GM18858 (cell line): ENCODE data around the gene NKAIN4.

ENCODE experiments used
- ATAC-seq: cut with Tn5 transposase; IDR thresholded peaks from one replicate; pipeline ENCODE4 v1.9.1; 2021; ENCODE audit not compliant: unreplicated experiment

Gene NKAIN4

GRCh38 chr20:63220696-63221399 is 33.4 kb downstream of the NKAIN4 start:
- ATAC-seq, result no peak

DNA sequence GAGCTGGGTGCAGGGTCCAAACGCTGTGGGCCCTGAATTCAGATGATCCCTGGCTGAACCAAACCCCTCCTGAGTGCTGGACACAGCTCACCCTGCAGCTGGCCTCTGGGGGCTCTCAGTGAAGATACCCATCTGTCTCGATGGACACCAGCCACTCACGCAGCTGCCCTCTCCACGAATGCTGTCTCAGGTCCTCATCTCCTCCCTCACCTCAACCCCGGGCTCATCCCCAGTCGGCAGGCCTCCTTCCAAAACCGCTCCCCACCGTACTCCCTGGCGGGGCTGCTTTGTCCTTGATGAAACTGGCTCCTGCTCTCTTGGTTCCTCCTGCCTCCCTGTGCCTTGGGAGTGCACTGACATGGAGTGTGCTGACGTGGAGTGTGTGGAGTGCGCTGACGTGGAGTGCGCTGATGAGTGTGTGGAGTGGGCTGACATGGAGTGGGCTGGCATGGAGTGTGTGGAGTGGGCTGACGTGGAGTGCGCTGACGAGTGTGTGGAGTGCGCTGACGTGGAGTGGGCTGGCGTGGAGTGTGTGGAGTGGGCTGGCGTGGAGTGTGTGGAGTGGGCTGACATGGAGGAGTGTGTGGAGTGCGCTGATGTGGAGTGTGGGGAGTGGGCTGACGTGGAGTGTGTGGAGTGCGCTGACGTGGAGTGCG is 34.3 kb downstream of the NKAIN4 start:
- no peak for ATAC-seq

- no peak for ATAC-seq
Measured at GRCh38 chr20:63219447-63219821, 34.8 kb downstream of the NKAIN4 start.

GRCh38 chr20:63218701-63219446 is 35.4 kb downstream of the NKAIN4 start:
- ATAC-seq, result no peak

DNA sequence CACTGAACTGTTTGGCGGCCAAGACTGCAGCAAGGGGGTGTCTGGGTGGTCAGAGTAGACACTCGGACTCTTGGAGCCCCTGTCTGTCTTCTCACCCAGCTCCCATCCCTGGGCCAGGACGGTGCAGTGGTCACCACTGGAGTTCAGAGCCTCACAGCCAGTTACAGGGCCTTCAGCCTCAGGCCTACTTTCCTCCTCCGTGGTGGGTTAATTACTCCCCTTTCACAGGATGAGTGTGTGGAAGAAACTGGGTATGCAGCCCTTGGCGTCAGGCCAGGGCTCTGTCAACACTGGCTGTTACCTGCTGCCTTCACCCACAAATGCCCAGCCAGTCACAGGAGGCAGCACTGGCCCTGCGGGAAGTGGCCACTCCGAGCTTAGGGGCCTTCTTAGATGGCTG is 36.6 kb downstream of the NKAIN4 start:
- no peak for ATAC-seq

DNA sequence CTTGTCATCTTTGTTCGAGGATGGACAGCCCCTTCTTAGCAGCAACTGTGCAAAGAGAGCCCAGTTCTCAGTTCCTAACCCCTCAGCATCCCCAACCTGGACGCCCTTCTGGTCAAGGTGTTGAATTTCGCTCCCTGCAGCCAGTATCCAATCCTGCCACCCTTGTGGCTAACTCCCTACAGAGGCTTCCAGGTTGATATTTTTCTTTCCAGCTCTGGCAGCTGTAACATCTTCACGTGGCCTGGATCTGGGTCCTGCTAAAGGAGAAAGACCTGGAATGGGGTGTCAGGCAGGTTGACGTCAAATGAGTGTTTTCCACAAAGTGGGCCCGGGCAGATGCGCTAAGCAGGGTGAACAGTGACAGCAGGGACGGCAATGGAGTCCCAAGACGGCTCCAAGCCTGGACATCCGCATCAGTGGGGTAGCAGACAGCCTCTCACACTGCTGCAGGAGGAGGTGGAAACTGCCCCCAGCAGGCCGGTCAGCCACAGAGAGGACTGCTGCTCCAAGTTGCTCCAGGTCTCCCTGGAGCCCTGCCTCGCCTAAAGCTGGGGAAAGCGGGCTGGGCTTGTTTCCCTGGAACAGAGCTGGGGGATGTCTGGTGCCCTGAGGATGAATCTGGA is 37.3 kb downstream of the NKAIN4 start:
- ATAC-seq, result no peak

DNA sequence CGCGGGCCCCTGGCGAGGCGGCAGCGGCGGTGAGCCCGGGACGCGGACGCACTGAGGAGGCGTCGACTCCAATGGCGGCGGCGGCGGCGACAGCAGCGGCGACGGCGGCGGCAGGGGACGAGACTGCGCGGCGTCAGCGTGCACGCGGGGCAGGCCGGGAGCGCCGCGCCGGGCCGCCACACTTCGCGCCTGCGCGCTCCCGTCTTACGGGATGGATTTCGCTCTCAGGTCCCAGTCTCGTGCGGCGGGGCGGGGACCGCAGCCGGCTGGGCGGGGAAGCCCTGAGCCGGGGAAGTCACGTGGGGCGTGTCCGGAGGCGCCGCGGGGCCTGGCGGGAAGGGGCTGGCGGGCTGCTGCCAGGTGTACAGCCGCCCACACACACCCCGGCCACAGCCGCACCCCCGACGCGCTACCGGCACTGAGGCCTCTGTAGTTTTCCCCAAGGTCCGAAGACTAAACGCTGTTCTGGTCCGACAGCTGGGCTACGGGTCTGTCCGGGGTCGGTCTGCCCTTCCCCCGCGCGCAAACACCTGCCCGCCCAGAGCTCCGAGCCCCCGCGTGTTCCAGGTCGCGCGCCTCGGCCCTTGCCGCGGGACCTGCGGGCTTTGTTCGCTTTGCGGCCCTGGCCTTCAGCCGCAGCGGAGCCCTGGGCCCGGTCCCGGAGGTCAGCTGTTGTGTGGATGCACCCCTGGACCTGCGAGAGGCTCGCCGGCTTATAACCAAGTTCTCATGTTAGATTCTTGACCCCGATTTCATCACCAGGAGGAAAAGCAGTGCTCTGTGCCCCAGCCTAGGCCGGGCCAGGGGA is 38.0 kb downstream of the NKAIN4 start, which contains the start of gene YTHDF1:
TSS of gene YTHDF1 (minus strand) at position 91 of the 808 bp plus-strand sequence. CDS start 239 bp downstream, outside the sequence.
- ATAC-seq, result peak; percentile 81

- ATAC-seq, result no peak
Measured at GRCh38 chr20:63215101-63216040, 38.9 kb downstream of the NKAIN4 start.

- ATAC-seq, result no peak
Measured at GRCh38 chr20:63214514-63214913, 39.7 kb downstream of the NKAIN4 start.

DNA sequence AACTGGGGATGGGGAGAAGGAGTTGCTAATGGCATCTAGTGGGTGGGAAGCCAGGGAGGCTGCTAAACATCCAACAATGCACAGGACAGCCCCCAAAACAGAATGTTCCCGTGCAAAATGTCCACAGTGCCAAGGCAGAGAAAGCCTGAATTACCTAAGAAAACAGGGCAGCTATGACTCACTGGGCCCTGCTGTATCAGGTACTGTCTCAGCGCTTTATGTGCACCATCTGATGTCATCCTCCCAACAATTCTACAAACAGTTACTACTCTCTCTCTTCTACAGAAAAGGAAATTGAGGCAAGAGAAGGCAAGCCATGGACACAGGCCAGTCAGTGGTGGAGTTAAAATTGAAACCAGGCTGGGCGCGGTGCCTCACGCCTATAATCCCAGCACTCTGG is 41.5 kb downstream of the NKAIN4 start:
- ATAC-seq, result no peak

- ATAC-seq, result no peak
Measured at GRCh38 chr20:63212393-63212730, 41.9 kb downstream of the NKAIN4 start.

GRCh38 chr20:63210011-63210605 is 44.2 kb downstream of the NKAIN4 start:
- ATAC-seq, result no peak

DNA sequence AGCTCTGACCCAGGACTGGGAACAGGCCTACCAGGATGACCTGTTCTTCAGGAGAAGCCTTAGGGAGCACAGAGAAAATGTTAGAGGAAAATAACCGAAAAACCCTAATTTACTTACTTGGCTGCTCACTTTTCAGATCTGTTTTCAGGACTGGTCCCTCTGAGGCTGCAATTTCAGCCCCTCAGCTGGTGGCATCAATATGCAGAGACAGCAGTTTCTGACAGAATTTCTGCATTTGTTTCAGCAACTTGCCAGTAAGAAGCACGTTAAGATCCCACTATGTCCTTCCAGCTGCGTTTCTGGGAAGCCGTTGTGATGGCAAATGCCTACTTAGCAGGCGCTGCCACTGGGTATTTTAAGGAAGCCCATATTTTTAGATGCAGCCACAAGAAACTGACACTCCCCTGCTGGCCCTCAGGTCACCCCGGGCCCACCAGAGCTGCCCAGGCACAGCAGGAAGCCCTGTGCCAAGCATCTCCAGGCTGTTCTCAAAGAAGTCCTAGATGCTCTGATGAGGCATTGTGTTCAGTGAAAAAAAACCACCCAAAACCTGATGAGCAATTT is 45.8 kb downstream of the NKAIN4 start:
- no peak for ATAC-seq

DNA sequence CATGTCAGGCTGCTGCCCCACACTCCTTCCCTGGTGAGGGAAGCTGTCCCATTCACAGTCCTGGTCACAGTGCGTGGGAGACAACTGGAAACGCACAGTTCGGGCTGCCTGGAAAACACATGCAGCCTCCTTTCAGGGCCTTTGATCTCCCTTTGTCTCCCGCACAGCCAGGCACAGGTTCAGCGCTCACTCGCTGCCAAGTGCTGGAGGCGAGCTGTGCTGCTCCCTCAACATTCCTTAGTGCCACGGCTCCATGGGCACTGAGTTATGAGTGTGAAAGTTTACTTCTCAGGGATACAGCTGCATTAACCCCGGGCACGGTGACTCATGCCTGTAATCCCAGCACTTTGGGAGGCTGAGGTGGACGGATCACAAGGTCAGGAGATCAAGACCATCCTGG is 47.4 kb downstream of the NKAIN4 start:
- no peak for ATAC-seq

DNA sequence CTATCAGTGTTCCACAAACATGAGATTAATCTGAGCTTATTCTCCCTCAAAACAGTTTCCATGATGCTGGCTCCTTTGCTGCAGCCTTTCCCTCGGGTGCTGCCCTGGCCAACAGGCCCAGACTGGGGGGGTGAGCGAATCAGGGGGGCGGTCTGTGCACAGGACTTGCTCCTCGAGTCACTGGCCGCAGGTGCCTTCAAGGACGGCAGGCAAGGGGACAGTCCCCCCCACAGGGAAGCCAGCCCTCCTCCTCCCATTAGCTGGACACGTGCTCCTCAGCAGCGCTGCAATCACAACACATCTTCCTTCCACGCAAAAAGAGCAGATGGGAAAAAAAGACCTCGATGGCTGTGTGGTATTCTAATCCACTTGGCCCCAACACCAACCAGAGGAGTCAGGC is 48.4 kb downstream of the NKAIN4 start:
- no peak for ATAC-seq

DNA sequence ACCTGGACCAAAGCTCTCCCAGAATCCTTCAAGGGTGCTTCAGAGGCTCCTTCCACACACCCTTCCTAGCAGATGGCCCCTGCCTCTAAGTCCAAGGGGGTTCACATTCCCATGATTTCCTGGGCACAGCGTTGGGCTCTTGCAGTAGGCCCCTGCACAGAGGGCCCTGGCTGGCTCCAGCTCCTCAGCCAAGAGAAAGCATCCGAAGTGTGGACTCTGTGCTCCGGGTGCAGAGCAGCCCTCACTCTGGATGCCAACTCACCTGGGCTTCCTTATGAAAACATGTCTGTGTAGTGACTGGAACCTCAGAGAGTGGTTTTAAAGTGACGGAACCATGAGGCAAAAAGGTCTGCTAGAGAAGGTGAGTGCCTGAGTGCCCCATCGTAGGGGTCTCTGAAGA is 49.9 kb downstream of the NKAIN4 start:
- no peak for ATAC-seq

DNA sequence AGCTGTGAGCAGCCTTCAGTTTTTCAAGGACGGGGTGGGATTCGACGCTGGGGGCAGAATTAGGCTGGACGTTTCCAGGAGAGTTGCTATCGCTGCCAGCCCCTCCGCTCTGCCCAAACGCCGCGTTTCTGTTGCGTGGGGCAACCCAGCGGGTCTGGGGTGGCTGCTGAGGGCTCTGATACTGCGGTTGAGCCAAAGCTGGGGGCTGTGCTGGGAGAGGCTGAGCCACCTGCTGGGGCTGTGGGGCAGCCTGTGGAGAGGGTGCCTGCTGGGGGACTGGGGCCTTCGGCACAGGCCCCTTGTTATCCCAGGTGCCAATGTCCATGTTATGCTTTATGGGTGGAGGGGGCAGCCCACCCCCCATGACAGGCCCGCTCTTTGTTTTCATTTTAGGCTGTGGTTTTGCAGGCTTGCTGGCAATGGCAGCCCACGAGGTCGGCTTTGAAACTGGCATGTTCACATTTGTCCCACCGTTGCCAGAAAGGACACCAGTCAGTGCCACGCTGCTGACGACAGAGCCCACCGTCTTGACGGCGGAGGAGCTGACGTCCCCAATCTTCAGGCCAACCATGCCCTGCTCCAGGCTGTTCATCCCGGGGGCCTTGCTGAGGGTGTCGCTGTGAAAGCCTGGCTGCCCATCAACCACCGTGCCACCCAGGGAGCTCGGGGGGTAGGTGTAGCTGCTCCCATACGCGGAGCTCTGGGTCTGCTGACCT is 51.3 kb downstream of the NKAIN4 start:
- ATAC-seq, result no peak

- no peak for ATAC-seq
Measured at GRCh38 chr20:63202021-63202420, 52.2 kb downstream of the NKAIN4 start.
